GM19455 (cell line): ENCODE data around the gene SSH2.
"Not testable (repeated sequence)": the region's sequence is repeated elsewhere in the genome, so short reads cannot be mapped to it uniquely, and the experiment has no call there.

ENCODE experiments used
- ATAC-seq: cut with Tn5 transposase; IDR thresholded peaks from one replicate; pipeline ENCODE4 v1.9.1; 2021; ENCODE audit not compliant: unreplicated experiment

The SSH2 gene

DNA sequence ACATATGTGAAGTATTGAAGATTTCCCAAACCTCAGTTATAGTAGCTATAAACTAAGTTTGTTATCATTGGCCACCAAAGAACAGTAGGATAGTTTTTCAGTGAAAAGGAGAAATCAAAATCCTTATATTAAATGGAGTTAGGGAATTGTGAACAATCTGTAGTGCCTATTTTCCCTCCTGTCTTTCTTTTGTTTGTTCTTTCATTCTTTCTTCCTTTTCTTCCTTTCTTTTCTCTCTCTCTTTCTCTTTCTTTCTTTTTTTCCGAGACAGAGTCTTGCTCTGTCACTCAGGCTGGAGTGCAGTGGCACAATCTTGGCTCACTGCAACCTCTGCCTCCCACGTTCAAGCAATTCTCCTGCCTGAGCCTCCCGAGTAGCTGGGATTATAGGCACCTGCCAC, 48.8 kb downstream of the SSH2 start:
- no peak for ATAC-seq

DNA sequence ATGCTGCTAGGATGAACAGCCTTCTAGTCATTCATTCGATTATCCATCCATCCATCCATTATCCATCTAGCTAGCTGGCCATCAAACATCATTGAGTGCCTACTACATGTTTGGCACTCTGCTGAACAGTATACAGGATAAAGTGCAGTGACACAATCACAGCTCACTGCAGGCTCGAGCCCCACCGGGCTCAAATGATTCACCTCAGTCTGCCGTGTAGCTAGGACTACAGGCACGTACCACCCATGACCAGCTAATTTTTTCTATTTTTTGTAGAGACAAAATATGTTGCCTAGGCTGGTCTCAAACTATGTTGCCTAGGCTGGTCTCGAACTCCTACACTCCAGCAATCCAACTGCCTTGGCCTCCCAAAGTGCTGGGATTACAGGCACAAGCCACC, 50.0 kb downstream of the SSH2 start:
- no peak for ATAC-seq

DNA sequence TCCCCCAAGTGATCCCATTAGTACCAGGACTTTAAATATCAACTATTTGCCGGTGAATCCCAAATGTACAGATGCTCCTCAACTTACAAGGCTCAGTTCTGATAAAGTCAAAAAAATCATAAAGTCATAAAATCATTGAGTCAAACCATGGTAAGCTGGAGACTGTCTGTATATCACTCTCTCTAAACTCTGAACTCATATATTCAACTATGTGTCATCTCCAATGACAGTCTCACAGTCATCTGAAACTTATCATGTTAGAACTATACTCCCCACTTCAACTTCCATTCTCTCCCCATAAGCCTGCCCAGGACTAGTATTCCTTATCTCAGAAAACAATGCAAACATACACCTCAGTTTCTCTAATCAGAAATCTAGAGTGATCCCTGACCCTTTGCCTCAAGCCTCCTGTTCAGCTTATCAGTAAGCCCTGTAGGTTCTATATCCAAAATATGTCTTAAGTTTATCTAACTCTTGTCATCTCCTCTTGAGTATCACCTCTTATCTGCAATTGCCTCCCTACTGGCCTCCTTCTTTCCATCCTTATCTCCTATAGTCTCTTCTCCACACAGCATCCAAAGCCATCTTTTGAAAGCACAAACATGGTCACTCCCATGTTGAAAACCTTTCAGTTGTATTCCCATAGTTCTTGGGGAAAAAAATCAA, 55.0 kb downstream of the SSH2 start:
- ATAC-seq: no peak

DNA sequence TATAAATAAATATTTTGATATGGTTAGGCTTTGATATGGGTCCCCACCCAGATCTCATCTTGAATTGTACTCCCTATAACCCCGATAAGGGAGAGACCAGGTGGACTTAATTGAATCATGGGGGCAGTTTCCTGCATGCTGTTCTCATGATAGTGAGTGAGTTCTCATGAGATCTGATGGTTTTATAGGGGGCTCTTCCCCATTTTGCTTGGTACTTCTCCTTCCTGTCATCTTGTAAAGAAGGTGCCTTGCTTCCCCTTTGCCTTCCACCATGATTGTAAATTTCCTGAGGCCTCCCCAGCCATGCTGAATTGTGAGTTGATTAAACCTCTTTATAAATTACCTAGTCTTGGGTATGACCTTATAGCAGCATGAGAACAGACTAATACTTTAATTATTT, 55.7 kb downstream of the SSH2 start:
- ATAC-seq: not testable (repeated sequence)

DNA sequence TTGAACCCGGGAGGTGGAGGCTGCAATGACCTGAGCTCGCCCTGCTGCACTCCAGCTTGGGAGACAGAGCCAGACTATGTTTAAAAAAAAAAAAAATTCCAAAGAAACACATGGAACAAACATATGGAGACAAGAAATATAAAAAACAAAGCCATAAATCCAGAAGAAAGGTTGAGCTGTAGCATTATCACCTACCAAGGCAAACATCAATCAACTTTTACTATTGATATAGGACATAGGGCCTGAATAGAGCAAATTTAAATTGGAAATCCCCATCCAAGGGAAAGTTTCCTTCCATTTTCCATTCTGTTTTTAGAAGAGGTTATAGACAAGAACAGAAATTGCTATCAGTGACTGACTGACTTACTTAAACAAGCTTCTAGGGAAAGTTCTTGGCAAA, 56.6 kb downstream of the SSH2 start:
- no peak for ATAC-seq

DNA sequence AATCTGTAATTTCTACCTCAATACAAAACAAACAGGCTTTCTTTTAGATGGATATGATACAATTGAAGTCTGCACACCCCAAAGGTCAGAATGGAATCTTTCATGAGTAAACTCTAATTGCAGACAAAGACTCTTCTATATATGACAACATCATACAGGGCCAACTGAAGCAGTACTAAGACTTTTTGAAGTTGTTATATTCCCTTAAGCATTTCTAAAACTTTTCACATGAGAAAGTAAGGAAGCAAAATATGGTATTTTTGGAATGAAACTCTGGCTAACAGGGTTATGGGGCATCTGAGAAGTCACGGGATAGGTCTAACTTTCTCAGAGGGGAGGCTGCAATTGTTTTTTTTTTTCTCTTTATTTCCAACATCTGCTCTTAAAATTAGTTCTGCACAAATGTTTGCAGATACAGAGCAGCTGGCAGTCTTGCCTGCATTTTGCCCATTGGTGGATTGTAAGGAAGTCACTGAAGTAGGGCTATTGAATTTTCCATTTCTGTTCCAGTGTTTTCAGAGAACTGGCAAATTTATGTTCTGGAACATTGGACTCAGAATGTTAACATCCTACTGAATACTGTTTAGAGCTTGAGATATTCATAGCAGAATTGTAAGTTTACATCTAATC, 59.1 kb downstream of the SSH2 start:
- ATAC-seq: no peak

DNA sequence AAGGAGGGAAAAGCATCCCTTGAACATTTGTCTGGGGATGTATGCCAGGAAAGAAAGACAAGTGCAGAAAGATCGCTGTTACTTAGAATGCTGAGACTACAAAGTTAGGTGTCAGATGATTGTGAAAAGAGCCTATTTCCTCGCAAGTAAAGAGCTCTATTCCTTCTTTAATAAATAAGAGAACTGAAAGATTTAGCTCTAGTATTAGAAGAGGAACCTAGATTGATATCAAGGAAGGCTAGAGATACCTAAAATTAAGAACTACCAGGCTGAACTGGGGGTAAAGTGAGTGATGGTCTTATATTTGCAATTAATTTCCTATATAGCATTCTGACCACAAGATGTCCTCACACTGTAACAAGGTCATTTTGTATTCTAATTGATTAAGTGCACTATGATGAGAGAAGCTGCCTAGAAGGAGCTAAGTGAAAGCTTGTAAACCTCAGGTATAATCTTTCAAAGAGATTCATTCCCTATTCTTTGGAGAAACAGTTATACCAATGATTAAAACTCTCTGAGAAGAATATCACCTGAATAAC, 62.3 kb downstream of the SSH2 start:
- no peak for ATAC-seq

DNA sequence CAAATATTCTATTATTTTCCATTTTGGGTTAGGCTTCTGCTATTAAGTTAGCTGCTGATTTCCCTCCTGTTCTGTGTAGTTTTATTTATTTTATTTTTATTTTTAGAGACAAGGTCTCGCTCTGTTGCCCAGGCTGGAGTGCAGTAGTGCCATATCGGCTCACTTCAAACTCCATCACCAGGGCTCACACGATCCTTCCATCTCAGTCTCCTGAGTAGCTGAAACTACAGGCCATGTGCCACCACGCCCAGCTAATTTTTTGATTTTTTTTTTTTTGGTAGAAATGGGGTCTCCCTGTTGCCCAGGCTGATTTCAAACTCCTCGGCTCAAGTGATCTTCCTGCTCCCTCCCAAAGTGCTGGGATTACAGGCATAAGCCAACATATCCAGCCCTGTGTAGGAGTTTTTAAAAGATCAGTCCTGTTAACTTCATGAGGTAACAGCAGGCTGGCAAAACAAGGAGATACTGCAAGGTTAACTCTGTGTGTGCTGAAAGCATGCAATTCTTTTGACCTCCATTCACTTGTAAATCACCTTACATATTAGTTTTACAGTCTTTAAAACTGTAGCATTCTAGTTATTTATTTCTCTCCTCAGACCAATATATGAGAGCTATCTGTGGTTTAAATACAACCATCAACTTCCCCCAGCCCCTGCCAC, 63.2 kb downstream of the SSH2 start:
- no peak for ATAC-seq

DNA sequence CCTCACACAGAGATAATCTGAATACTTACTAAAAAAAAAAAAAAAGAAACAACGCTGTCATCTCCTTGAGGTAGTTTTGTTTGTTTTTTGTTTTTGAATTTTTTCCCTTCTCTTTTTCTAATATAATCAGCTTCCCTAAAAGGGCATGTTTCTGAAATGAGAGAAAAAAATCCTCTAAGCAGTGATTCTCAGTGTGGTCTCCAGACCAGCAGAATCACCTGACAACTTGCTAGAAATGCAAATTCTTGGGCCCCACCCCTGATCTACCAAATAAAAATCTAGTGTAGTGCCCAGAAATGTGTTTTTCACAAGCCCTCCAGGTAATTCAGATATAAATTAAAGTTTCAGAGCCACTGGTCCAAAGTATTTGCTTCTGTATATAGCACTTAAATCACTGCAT, 65.4 kb downstream of the SSH2 start:
- no peak for ATAC-seq

DNA sequence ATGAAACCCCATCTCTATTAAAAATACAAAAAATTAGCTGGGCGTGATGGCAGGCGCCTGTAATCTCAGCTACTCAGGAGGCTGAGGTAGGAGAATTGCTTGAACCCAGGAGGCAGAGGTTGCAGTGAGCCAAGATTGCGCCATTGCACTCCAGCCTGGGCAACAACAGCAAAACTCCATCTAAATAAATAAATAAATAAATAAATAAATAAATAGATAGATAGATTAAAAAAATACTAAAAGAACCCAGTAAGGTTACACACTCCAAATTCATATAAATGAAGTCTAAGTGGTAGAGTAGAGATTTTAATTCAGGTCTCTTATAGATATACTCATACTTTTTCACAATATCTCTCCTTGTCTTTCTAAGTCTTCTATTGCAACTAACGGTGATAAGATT, 65.9 kb downstream of the SSH2 start:
- ATAC-seq: not testable (repeated sequence)

DNA sequence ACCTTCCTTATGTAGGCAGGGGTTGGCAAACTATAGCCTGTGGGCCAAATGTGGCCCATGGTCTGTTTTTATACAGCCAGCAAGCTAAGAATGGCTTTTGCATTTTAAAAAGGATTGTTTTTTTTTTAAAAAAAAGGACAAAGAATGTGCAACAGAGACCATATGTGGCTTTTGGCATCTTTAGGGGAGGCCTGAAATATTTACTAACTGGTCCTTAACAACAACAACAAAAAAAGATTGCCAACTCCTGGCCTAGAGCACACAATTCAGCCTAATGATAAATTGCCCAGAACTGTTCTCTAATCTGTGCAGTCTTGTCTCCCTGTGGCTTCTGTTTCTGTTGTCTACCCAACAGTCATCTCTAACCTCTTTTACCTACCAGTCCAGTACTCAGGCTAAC, 67.1 kb downstream of the SSH2 start:
- ATAC-seq: no peak

DNA sequence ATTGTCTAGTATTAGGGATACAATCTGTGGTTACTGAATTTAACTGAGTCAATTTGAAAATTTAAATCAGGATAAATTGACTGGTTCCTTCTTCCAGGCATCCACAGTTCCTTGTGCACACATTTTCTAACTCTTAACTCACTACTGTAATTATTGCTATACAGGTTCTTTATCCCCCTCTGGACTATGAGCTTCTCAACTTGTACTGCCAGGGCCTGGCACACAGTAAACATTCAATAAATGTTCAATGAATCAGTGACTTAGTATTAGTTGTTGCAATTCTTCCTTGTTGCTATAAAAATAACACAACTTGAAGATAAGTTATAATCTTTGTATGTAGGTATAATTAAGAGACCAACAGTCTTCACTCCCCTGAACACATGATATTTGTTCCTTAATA, 67.9 kb downstream of the SSH2 start:
- ATAC-seq: no peak

DNA sequence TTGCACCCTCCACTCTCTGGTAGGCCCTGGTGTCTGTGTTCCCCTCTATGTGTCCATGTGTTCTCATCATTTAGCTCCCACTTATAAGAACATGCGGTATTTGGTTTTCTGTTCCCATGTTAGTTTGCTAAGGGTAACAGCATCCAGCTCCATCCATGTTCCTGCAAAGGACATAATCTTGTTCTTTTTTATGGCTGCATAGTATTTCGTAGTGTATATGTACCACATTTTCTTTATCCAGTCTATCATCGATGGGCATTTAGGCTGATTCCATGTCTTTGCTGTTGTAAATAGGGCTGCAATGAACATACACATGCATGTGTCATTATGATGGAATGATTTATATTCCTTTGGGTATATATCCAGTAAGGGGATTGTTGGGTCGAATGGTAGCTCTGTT, 70.6 kb downstream of the SSH2 start:
- ATAC-seq: not testable (repeated sequence)

DNA sequence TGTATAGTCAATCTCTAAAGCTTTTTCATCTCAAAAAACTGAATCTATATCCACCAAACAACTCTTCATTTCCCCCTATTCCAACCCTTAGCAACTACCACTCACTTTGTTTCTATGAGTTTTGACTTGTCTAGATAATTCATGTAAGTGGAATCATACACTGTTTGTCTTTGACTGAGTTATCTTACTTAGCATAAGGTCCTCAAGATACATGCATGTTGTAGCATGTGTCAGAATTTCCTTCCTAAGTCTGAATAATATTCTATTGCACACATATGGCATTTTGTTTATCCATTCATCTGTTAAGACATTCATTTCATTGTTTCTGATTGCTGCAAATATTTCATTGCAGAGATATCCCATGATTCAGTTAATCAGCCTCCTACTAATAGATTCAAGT, 72.2 kb downstream of the SSH2 start:
- ATAC-seq: no peak

DNA sequence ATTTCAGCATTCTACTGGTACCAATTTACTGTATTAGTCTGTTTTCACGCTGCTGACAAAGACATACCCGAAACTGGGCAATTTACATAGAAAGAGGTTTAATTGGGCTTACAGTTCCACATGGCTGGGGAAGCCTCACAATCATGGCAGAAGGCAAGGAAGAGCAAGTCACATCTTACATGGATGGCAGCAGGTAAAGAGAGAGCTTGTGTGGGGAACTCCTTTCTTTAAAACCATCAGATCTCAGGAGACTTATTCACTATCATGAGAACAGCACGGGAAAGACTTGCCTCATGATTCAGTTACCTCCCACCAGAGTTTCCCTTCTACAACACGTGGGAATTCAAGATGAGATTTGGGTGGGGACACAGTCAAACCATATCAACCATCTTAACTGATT, 72.9 kb downstream of the SSH2 start:
- ATAC-seq: not testable (repeated sequence)

DNA sequence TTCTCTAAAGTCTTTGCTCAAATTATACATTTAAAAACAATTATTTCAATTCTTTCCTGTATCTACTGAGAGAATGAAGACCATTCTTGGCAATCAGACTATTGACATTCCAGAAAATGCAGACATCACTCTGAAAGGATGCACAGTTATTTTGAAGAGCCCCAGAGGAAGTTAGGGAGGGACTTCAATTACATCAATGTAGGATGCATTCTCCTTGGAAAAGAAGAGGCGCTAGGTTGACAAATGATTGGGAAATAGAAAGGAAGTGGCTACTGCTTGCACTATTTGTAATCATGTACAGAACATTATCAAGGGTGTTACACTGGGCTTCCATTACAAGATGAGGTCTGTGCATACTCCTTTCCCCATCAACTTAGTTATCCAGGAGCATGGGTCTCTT, 74.3 kb downstream of the SSH2 start:
- ATAC-seq: no peak

DNA sequence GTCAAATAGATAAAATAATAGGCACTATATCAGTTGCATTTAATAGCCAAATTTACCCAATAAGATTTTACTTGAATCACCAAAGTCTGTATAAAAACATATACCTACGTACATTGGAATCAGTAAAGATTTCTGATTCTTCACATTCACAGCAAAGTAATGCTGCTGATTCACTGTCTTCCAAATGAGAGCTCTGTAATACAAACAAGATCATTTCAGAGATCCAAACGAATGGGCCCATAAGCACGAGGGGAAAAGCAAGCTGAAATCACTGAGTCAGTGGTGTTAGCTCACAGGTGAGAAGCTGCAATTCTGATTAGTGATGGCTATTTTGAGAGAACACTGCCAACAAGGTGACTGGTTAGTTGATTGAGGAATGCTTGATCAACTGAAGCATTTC, 81.3 kb downstream of the SSH2 start:
- no peak for ATAC-seq

DNA sequence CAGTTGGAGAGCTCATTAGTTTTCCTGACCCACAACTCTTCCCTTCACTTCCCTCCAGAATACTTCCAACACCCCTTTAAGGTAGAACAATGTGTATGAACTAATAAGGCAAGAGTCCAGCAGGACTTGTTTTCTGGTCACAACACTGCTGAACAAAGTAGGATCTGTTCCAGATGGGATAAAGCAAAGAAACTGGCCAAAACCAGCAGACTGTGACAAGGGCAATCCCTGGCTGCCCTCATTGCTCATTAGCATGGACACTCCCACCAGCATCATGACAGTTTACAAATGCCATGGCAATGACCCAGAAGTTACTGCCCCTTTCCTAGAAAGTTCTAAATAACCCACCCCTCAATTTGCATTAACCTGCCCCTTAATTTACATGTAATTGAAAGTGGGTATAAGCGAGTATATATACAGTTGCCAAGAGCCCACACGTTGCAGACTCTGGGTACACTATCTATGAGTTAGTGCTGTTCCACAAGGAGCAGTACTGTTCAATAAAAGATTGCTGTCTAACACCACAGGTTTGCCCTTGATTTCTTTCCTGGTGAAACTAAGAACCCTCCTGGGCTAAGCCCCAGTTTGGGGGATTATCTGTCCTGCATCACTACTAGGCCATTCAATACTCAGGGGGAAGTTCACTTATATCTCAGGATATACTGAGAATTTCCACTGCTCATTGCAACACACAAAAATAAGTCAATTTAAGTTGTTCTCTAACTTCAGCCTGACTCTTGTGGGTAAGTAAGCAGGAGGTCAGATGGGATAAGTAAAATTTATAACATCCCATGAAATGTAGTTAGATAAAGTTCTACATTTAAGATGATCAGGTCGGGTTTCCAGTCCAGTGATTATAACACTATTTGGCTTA, 82.3 kb downstream of the SSH2 start:
- no peak for ATAC-seq

DNA sequence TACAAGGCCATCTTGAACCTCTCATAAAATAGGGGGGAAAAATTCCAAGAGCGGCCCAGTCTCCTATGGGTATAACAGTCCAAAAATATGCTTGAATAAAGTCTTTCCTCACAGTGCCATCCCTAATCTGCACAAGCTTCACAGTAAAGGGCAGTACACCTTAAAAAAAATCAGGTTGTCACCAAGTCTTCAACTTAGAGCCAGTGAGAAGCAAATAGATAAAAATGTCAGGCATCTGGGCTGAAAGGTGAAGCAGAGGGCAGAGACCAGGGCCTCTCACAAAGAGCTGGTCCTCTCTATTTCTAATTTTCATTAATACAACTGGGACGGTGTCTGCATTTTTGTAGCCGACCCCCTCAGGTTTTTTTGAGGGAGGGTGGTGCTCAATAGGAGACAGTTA, 82.9 kb downstream of the SSH2 start:
- no peak for ATAC-seq

DNA sequence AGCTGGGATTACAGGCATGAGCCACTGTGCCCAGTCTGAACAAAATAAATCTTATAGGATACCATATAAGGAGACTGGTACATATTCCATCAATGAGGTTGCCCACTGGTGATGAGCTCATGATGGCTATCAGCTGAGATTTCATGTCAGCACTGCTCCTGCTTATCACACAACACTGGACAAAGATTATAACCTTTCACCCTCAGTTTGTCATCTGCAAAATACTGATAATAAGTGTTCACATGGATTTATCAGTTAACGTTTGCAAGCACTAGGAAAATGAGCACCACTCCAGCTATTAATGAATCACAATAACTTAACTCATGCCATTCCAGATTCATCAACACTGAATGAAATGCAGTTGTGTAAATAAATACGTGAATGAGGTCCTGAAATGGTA, 83.7 kb downstream of the SSH2 start:
- ATAC-seq: no peak

DNA sequence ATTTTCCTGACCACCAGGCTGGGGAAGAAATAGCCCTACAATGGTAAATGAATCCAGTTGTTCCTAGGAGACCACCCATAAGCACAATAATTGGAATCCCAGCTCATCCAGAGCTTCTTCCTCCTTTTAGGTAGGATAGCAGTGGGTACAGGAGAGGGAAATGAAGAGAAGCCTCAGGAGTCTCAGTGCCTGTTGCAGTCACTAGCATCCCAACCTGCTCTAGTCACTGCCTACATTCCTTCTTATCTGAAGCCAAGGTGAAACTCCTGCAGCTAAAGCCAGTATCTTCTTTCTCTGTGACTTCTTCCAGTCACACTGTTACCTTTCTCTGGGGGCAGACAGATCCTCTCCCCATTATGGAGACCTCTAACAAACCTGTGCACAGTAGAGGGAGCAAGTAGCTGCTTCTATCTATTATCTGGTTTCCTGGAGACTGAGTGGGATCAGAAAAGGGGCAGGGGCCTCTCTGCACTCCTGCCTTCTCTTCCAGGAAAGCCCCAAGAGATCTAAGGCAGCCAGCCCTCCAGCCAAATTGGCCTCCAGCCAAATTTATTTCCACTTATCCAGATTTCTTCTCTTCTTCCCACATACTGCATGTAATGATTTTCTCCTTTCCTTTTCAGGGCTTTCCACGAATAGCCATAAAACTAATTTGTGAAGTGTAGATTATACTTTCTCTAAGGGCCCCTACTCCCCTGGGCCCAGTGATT, 85.5 kb downstream of the SSH2 start:
- no peak for ATAC-seq
